ENCODE data around the gene CLEC1B. TPM values are rescaled to one million over a fixed set of nuclear protein-coding genes. Genes with fewer than 3 reads are reported as not detected.
"Not testable (repeated sequence)": the region's sequence is repeated elsewhere in the genome, so short reads cannot be mapped to it uniquely, and the experiment has no call there.

CLEC1B gene
- not detected for total RNA-seq
- long read RNA-seq, donor 1, result 0 reads
- long read RNA-seq, donor 2, result 0 reads

DNA sequence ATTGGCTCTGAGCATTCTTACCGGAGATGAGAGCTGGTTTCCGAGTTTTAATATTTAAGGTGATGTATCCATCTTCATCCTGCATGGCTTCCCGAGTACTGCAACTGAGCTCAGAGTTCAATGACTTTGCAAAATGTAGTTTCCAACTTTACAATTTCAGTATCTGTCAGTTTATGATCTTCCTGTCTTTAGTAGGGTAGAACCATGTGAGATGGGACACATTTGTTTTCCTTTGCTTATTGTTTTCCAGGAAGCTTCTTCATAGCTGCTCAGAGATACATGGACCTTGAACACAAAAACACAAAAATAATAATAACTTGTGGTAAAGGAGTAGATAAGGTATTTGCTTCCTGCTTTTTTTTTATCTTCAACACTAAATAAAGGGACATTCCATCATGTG, at the start of gene CLEC1B:
TSS of gene CLEC1B (minus strand) at position 106 of the 400 bp plus-strand sequence. CDS start at position 85, 21 bp downstream.
- intact Hi-C loops (cut with DNase I), result no loop called here
- DNase-seq (ENCODE audit: low spot score), result no peak

DNA sequence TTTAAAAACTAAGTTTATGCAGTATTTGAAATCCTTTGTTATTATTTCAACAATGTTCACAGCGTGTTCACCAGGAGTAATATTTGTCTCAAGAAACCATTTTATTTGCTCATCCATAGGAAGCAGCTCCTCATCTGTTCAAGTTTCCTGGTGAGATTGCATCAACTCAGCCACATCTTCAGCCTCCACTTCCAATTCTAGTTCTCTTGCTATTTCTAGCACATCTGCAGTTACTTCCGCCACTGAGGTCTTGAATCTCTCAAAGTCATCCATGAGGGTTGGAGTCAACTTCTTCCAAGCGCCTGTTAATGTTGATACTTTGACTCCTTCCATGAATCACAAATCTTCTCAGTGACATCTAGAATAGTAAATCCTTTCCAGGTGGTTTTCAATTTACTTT, 49.6 kb upstream of the CLEC1B start:
- DNase-seq (ENCODE audit: low spot score), result no peak
- intact Hi-C loops (cut with DNase I), result no loop called here

DNA sequence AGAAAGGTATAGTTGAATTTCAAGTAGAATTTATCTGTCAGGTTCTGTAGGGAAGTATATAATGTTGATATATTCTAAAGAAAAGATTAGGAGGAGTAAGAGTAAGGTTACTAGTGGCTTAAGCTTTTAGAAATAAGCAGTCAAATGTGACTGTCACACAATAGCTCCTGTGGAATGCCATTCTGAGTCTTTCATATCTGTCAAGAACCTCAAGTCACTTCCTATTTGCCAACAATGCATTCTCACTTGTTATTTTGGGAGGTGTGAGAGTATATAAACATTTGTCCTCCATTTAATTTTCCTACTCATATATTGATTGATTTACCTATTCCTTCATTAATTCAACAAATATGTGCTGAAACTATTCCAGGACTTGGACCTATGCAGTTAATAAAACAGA, 43.2 kb upstream of the CLEC1B start:
- intact Hi-C loops (cut with DNase I), result no loop called here
- DNase-seq (ENCODE audit: low spot score), result no peak

DNA sequence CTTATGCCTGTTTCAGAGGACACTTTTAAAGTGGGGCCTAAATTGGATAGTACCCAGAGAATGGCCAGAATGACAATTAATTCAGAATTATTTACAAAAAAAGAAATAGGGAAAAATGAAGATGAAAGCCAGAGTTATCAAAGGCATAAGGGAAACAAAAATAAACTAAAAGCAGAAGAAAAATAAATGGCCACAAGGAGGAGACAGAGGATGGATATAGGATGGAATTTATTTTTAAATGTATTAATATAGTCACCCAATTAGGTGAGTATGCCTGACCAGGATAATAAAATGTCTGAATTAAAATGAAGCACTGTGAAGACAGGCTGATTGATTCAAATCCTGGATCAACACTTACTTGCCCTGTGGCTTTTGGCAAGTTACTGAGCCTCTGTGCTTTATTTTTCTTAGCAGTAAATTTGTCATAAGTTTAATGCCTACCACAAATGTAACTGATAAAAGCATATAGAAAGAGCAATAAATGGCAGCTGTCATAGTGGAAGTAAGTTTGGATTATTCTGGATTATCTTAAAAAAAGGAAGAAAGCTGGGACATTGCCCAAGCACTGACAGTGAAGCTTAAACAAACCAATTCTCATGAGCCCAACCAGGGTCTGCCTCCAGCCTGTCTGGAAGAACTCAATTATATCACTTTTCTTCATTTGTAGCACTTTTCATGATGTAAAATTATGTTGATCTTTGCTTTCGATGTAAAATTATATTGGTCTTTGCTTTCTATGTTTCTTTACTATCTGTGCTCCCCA, 35.0 kb upstream of the CLEC1B start:
- intact Hi-C loops (cut with DNase I), result loop anchor here in 1 of 2 donors (2.0 kb wide), 1 partner anchor 63 kb away; the partner anchor contains the start of gene CLEC12A

DNA sequence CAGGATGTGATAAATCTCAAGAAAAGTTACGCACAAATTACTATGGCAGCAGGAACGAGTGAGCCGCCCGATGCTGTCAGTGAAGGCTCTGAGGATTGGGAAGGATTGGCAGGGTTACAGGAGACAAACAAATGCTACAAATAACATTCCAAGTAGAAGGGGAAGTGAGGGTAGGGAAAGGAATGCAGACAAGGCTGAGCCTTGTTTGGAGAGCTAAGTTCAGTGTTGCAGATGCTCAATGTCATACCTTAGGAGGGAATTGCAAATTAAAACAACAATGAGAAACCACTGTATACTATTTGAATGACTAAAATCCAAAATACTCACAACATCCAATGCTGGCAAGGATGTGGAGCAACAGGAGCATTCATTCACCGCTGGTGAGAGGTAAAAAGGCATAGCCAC, 32.9 kb upstream of the CLEC1B start:
- intact Hi-C loops (cut with DNase I), result no loop called here

More for the DNA sequence above, 35.0 kb upstream of the CLEC1B start:
- no peak for DNase-seq (ENCODE audit: low spot score)

DNA sequence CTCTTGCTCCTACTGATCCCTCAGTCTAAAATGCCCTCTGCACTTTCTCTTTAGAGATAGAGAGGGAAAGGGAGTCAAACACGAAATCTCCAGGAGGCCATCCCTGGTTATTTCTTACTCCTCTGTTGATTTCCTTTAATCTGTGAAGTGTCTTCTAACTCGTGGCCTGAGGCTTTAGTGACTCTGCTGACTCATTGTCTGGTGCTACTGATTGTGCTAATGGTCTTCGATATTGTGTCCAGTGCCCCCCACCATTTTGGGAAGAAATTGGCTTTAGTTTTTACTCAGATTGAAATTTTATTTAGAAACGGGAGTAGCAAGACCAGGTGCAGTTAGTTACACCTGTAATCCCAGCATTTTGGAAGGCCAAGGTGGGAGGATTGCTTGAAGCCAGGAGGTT, 32.4 kb upstream of the CLEC1B start:
- DNase-seq (ENCODE audit: low spot score), result no peak
- intact Hi-C loops (cut with DNase I), result no loop called here

More for the DNA sequence above, 32.9 kb upstream of the CLEC1B start:
- no peak for DNase-seq (ENCODE audit: low spot score)

DNA sequence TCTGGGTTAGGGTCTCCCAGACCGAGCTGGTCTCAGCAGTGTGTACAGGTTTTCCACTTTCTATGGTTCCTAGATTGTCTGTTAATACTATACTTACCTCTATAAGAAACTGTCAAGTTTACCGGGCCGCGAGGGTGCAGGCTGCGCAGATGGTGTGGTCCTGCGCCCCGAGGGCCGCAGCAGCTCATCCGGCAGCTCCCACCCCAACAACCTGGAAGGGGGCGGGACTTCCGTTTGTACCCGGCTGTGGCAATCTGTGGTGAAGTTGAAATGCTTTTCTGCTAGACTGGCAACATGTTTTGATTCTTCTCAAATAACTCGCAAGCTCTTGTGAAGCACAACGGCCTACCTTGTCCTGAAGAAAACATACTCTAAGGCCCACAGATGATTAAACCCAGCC, 31.5 kb upstream of the CLEC1B start, which contains the start of gene CLEC9A:
TSS of gene CLEC9A (plus strand) at position 237 of the 400 bp plus-strand sequence. CDS start 22,006 bp downstream, outside the sequence.
- intact Hi-C loops (cut with DNase I), result no loop called here
- DNase-seq (ENCODE audit: low spot score), result no peak

DNA sequence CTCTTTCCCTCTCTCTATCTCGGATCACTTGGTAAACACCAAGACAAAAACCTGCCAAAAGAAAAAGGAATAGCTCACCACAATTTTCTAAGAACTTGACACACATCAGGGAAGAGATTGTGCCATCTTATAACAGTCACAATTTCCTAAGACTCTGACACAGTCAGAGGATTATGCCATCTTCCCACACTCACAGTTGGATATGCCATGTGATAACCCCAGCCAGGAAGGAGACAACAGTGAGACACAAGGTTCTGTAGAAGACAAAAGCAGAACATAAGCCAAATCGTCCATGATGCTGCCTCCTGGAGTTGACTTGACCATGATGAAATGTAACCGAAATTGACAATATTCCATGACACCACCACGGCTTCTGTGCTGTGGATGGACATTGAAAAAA, 28.8 kb upstream of the CLEC1B start:
- intact Hi-C loops (cut with DNase I), result no loop called here
- no peak for DNase-seq (ENCODE audit: low spot score)

DNA sequence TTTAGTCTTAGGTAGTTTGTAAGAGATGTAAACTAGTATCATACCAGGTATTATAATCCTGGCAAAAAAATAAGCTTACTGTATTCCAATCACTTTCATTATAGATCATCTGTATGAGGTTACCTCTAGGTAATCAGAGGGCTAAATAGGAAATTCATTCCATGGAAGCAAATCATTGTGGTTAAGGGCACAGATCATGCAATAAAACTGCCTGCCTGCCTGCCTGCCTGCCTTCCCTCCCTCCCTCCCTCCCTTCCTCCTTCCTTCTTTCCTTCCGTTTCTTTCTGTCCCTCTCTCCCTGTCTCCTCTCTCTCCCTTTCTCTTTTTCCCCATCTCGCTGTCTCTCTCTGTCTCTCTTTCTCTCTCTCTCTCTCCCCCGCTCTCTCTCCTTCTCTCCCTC, 28.4 kb upstream of the CLEC1B start:
- DNase-seq (ENCODE audit: low spot score), result no peak
- intact Hi-C loops (cut with DNase I), result no loop called here

DNA sequence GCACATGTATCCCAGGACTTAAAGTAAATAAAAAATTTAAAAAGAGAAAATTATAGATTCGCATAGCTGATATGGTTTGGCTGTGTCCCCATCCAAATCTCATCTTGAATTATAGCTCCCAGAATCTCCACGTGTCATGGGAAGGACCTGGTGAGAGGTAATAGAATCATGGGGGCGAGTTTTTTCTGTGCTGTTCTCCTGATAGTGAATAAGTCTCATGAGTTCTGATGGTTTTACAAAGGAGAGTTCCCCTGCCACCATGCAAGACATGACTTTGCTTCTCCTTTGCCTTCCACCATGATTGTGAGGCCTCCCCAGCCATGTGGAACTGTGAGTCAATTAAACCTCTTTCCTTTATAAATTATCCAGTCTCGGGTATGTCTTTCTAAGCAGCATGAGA, 27.7 kb upstream of the CLEC1B start:
- intact Hi-C loops (cut with DNase I); DNase-seq (ENCODE audit: low spot score): not testable (repeated sequence)

DNA sequence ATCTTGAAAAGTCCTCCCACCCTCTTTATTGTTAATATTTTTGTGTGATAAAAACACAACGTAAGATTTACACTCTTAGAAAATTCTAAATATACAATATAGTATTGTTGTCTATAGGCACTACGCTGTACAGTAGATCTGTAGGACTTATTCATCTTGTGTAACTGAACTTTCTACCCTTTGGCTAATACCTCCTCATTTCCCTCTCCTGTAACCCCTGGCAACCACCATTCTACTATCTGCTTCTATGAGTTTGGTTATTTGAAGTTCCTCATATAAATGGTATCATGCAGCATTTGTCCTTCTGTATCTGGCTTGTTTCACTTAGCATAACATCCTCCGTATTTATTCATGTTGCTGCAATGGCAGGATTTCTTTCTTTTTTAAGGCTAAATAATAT, 26.3 kb upstream of the CLEC1B start:
- intact Hi-C loops (cut with DNase I), result no loop called here
- no peak for DNase-seq (ENCODE audit: low spot score)

DNA sequence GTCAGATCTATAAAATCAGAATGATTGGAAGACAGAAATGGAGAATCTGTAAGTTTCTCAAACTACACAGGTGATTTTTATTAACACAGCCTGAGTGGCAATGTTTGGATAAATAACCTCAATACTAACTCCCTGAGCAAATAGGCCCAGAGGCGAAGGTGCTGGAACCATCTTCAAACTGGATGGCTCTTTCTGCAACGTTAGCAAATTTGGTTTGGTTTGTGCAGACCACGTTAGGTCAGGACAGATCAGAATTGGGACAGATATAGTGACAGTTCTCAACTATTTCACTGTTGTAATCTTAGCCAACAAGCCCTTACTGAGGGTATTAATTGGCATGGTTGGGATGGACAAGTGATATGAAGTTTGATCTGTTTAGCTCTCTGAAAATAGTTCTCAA, 22.4 kb upstream of the CLEC1B start:
- intact Hi-C loops (cut with DNase I), result no loop called here
- DNase-seq (ENCODE audit: low spot score), result no peak

DNA sequence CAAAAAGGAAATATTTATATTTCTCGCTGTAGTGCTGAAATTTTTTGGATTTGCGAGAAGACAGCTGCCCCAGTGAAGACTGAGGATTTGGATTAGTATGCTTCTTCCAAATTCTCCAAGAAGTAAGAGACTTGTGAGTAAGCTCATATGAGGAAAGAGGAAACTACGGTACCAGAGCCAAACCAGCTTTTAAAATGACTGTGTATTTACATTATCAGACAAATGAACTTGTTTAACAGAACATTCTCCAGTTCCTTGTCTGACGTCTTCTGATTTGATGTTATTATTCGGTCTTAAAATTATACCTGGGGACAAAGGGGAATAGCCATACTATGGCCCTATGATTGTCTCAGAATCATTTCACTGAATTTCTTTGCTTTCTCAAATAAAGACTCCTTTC, 19.5 kb upstream of the CLEC1B start:
- intact Hi-C loops (cut with DNase I), result no loop called here
- DNase-seq (ENCODE audit: low spot score), result no peak

DNA sequence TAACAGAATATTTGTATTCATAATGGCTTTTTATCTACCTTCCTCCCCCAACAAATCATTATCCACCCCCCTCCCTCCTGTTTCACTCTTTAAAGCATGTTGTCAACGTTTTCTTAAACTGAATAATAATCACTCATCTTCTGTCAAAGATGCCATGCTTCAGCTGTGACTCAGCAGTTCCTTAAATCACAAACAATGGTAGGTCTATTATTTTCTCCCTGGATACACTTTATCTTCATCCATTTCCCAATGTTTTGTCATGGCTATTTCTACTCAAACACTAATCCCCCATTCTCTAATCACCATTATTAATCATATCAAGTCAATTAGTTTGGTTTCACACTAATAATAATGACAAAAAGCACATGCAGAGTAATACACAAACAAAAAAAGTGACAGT, 18.0 kb upstream of the CLEC1B start:
- no peak for DNase-seq (ENCODE audit: low spot score)

DNA sequence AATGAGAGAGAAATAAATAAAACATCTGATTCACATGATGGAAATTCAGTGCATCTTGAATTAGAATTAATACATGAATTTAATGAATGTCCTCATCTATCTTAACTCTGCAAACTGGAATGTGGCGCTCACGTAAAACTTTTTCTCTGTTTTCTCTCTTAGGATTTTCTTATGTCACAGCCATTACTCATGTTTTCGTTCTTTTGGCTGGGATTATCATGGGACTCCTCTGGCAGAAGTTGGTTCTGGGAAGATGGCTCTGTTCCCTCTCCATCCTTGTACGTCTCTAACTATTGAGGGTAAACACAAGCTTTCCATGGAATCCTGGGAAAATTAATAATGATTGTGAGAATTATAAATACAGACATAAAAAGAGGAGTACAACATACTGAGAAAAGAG, 16.5 kb upstream of the CLEC1B start:
- DNase-seq (ENCODE audit: low spot score), result no peak
- intact Hi-C loops (cut with DNase I), result no loop called here

More for the DNA sequence above, 18.0 kb upstream of the CLEC1B start:
- intact Hi-C loops (cut with DNase I), result no loop called here

DNA sequence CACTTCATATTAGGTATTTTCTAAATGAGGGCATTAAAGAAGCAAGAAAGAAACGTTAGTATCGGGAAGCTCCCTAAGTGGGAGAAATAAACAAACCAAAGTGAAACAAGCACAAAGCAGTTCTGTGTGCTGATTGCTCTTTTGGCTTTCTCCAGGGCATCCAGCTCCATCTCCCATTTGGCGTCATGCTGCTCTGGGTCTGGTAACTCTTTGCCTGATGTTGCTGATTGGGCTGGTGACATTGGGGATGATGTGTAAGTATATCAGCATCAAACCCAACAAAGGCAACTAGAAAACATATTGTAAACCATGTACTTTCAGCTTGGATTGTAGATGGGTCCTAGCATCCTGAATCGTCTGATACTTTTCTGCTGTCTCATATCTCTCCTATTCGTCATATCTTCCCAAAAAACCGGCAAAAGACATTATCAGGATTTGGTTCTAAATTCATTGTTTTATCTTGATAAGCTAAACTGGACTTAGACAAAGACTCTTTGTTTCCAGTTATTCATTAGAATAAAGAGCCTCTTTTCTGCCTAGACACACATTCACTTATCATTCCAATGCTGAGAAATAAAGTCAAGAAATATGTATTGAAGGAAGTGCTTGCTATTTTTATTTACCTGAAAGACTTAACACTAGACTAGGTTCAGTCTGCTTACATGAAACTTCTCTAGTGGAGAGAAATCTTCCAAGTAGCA, 13.9 kb upstream of the CLEC1B start:
- no peak for DNase-seq (ENCODE audit: low spot score)
- intact Hi-C loops (cut with DNase I), result no loop called here

DNA sequence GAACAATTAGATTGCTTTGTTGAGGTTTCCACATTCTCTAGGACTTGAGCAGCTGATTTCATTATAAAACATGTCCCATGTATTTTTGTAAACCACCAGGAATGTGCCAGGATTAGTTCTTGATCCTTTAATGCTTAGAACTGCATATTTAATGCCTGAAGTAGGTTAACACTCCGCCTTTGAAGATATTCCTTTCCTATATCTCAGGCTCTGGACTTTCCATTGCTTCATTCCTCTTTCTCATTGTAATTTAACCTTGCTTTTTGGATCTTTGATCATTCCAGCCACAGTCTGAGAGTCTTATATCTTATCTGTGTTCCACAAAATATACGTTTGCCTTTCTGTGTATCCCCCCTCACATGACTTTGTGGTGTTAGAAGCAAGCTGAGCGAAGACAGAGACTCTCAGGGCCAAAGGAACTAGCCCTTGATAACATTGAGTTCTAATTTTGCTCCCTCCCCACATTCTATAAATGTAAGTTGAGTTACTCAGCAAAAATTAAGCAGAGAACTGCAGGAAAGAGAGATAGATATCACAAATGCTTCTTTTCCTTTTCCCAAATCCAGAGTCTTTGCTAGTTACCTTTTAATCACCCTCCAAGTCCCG, 2.4 kb upstream of the CLEC1B start:
- DNase-seq (ENCODE audit: low spot score), result no peak
- intact Hi-C loops (cut with DNase I), result no loop called here

DNA sequence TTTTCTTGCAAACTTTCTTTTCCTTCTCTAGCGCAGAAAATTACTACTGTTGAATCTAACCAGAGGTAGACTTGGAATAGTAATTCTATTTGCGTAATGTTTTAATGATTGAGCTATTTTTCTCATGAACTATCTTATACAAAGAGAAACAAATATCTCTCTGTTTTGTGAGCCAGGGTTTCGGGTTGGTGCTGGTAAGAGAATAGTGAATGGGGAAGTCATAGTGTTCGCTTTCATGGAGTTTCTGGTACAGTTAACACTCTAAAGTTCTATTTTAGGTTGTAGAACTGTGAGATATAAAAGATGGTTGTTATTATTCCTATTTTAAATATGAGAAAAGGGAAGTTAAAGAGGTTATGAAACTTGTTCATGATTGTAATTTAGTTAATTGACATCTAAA, 6.6 kb downstream of the CLEC1B start:
- intact Hi-C loops (cut with DNase I), result no loop called here
- DNase-seq (ENCODE audit: low spot score), result no peak

DNA sequence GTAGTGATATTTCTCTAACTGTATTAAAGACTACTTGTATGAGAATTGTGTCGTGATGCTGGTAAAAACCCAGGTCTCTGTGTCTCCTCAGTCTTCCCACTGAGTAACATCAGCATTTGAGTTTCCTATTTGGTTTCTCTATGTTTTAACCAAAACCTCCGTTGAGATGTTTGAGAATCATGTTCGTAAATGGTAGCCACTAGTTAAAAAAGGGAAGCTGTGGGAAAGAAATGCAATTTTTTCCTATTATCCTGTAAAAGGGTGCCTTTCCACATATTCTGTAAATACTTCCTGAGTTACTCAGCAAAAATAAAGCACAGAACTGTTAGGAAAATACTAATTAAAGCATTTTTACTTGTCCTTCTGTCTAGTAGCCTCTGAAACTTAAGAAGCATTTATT, 7.0 kb downstream of the CLEC1B start:
- no peak for DNase-seq (ENCODE audit: low spot score)
- intact Hi-C loops (cut with DNase I), result no loop called here

DNA sequence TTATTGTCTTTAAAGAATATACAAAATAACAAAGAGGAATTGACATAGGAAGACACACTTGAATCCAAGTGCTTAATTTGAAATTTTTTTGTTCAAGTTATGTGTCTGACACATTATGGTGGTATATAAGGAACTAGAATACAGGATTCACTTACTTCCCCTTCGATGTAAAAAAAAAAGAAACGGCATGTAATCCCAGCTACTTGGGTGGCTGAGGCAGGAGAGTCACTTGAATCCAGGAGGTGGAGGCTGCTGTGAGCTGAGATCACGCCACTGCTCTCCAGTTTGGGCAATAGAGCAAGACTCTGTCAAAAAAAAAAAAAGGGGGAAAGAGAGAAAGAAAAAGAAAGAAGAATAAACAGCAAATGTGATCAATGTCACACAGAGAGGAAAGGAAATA, 18.8 kb downstream of the CLEC1B start:
- DNase-seq (ENCODE audit: low spot score), result no peak
- intact Hi-C loops (cut with DNase I), result no loop called here
